T-helper 17 cell (primary cell): ENCODE measurements around the gene SH3PXD2A. TPM values are rescaled to one million over a fixed set of nuclear protein-coding genes. Genes with fewer than 3 reads are reported as not detected.

Source experiments
- ATAC-seq: fragments of 150-1000 bp; cut with Tn5 transposase; 2 replicates; pipeline ENCODE4 v1.10.0; 2021; ENCODE audit warnings: mild to moderate bottlenecking, moderate library complexity
- DNase-seq, 3 donors: peaks; one replicate each; pipeline versions ENCODE4 v3.0.0 to v3.0.0-alpha.2; 2020 to 2021
- H3K9me3 ChIP-seq: one replicate; pipeline ENCODE4 v1.7.0; 2013; ENCODE audit warnings: low read length, mild to moderate bottlenecking; ENCODE audit not compliant: control insufficient read depth, poor library complexity, severe bottlenecking
- H3K27ac Mint-ChIP-seq: one replicate; pipeline ENCODE4 v1.8.0; 2022; ENCODE audit warnings: mild to moderate bottlenecking, moderate library complexity, mixed read lengths
- H3K27me3 Mint-ChIP-seq: one replicate; pipeline ENCODE4 v1.8.0; 2022; ENCODE audit warnings: mixed read lengths
- H3K36me3 Mint-ChIP-seq: one replicate; pipeline ENCODE4 v1.8.0; 2022; ENCODE audit warnings: low read depth, mixed read lengths
- H3K4me1 Mint-ChIP-seq: one replicate; pipeline ENCODE4 v1.8.0; 2022; ENCODE audit warnings: mild to moderate bottlenecking, mixed read lengths
- H3K4me3 Mint-ChIP-seq: one replicate; pipeline ENCODE4 v1.8.0; 2022; ENCODE audit warnings: mild to moderate bottlenecking, moderate library complexity, mixed read lengths
- total RNA-seq, 4 donors: library from RNA in 2 of 4; stranded (reverse) in 2 of 4; gene quantifications; one replicate each; pipeline ENCODE4 v1.2.3 and lab custom pipeline; 2022 to 2026

SH3PXD2A gene
- total RNA-seq, 2 donors from 2014 or later: 7.2 to 10.9 TPM

- no peak for DNase-seq
- Mint-ChIP-seq H3K36me3 (peaks cover 2% of the 10 kb centered on the region), H3K4me3 (no peak overlapping the region), H3K4me1 (peaks cover 12% of the 10 kb centered on the region), H3K27ac (no peak overlapping the region), H3K27me3 (peaks cover 22% of the 10 kb centered on the region)
- no peaks in the 10 kb centered on the region for H3K9me3 ChIP-seq
- no peak for ATAC-seq
Observed at GRCh38 chr10:103839519-103839871, 15.9 kb downstream of the SH3PXD2A start.

- Mint-ChIP-seq H3K4me3 (no peak overlapping the region), H3K36me3 (peaks cover 2% of the 10 kb centered on the region), H3K27ac (no peak overlapping the region), H3K27me3 (peaks cover 22% of the 10 kb centered on the region), H3K4me1 (peaks cover 12% of the 10 kb centered on the region)
- DNase-seq: no peak
- H3K9me3 ChIP-seq: no peaks in the 10 kb centered on the region
- ATAC-seq: no peak
Observed at GRCh38 chr10:103838862-103839518, 16.4 kb downstream of the SH3PXD2A start.

GRCh38 chr10:103838070-103838395 is 17.3 kb downstream of the SH3PXD2A start:
- DNase-seq (no peak), ATAC-seq (no peak)
- no peaks in the 10 kb centered on the region for H3K9me3 ChIP-seq
- Mint-ChIP-seq H3K4me1 (peaks cover 12% of the 10 kb centered on the region), H3K27me3 (peaks cover 22% of the 10 kb centered on the region), H3K36me3 (peaks cover 2% of the 10 kb centered on the region), H3K27ac (no peak overlapping the region), H3K4me3 (no peak overlapping the region)

GRCh38 chr10:103837370-103838069 is 17.9 kb downstream of the SH3PXD2A start:
- ATAC-seq: no peak

GRCh38 chr10:103836861-103837260 is 18.5 kb downstream of the SH3PXD2A start:
- H3K9me3 ChIP-seq: no peaks in the 10 kb centered on the region
- Mint-ChIP-seq H3K27ac (peak overlapping the region; percentile 5), H3K4me3 (no peak overlapping the region), H3K27me3 (peaks cover 17% of the 10 kb centered on the region), H3K4me1 (peaks cover 12% of the 10 kb centered on the region), H3K36me3 (peaks cover 2% of the 10 kb centered on the region)
- DNase-seq (no peak), ATAC-seq (no peak)

More at GRCh38 chr10:103837370-103838069, 17.9 kb downstream of the SH3PXD2A start:
- peaks cover 19% of the 10 kb centered on the region for H3K27me3 Mint-ChIP-seq
- peaks cover 1% of the 10 kb centered on the region for H3K36me3 Mint-ChIP-seq
- H3K4me3 Mint-ChIP-seq: no peak overlapping the region
- H3K9me3 ChIP-seq: no peaks in the 10 kb centered on the region
- DNase-seq: no peak
- peaks cover 12% of the 10 kb centered on the region for H3K4me1 Mint-ChIP-seq
- H3K27ac Mint-ChIP-seq: no peak overlapping the region

- no peak for ATAC-seq
- Mint-ChIP-seq H3K4me3 (no peak overlapping the region), H3K27me3 (peaks cover 17% of the 10 kb centered on the region), H3K4me1 (peaks cover 9% of the 10 kb centered on the region), H3K27ac (peak overlapping the region; percentile 5), H3K36me3 (peaks cover 3% of the 10 kb centered on the region)
- DNase-seq: no peak
- no peaks in the 10 kb centered on the region for H3K9me3 ChIP-seq
Observed at GRCh38 chr10:103836273-103836672, 19.1 kb downstream of the SH3PXD2A start.

GRCh38 chr10:103835096-103836050 is 20.0 kb downstream of the SH3PXD2A start:
- Mint-ChIP-seq H3K36me3 (peaks cover 3% of the 10 kb centered on the region), H3K4me1 (peaks cover 11% of the 10 kb centered on the region), H3K27ac (no peak overlapping the region), H3K4me3 (no peak overlapping the region), H3K27me3 (peaks cover 22% of the 10 kb centered on the region)
- H3K9me3 ChIP-seq: no peaks in the 10 kb centered on the region
- ATAC-seq: no peak
- no peak for DNase-seq

GRCh38 chr10:103834436-103835095 is 20.8 kb downstream of the SH3PXD2A start:
- DNase-seq (no peak), ATAC-seq (no peak)
- peaks cover 11% of the 10 kb centered on the region for H3K4me1 Mint-ChIP-seq
- H3K9me3 ChIP-seq: no peaks in the 10 kb centered on the region
- H3K36me3 Mint-ChIP-seq: peaks cover 3% of the 10 kb centered on the region
- no peak overlapping the region for H3K4me3 Mint-ChIP-seq
- H3K27me3 Mint-ChIP-seq: peaks cover 30% of the 10 kb centered on the region
- H3K27ac Mint-ChIP-seq: no peak overlapping the region

GRCh38 chr10:103833731-103834365 is 21.5 kb downstream of the SH3PXD2A start:
- H3K9me3 ChIP-seq: no peaks in the 10 kb centered on the region
- peaks cover 11% of the 10 kb centered on the region for H3K4me1 Mint-ChIP-seq
- H3K27ac Mint-ChIP-seq: no peak overlapping the region
- peaks cover 3% of the 10 kb centered on the region for H3K36me3 Mint-ChIP-seq
- ATAC-seq (no peak), DNase-seq (no peak)
- H3K27me3 Mint-ChIP-seq: peaks cover 36% of the 10 kb centered on the region
- no peak overlapping the region for H3K4me3 Mint-ChIP-seq

GRCh38 chr10:103832806-103833205 is 22.6 kb downstream of the SH3PXD2A start:
- peaks cover 11% of the 10 kb centered on the region for H3K4me1 Mint-ChIP-seq
- no peak for ATAC-seq
- no peak for DNase-seq
- H3K4me3 Mint-ChIP-seq: no peak overlapping the region
- H3K9me3 ChIP-seq: no peaks in the 10 kb centered on the region
- H3K36me3 Mint-ChIP-seq: peaks cover 3% of the 10 kb centered on the region
- H3K27ac Mint-ChIP-seq: no peak overlapping the region
- peaks cover 30% of the 10 kb centered on the region for H3K27me3 Mint-ChIP-seq

DNA sequence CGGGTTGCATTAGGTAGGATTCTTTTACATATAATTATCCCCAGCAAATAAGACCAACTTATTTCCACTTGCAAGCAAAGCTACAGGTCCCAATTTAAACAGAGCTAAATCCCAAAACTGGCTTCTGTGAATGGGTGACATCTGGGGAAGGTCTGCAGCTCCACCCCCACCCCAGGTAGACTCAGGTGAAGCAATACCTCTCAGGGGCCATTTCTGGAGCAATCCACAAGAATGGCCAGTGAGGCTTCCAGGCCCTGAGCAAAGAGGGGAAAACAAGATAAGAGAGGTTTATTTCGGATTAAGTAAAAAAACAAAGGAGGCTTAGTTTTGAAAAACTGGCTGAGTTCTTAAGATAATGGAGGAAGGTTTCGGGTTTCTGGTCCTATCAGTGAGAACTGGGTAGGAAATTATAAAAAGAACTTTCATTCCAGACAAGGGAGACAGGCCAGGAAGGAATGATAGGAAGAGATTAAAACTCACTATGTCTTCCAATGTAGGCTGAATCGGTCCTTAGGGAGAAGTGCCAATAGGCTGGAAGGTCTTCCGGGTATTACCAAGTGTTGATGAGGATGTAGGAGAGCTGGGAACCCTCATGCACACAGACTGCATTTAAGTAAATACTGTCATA is 25.4 kb downstream of the SH3PXD2A start:
- no peak for DNase-seq
- H3K9me3 ChIP-seq: no peaks in the 10 kb centered on the region
- H3K4me3 Mint-ChIP-seq: no peak overlapping the region
- peaks cover 3% of the 10 kb centered on the region for H3K36me3 Mint-ChIP-seq
- no peak overlapping the region for H3K27ac Mint-ChIP-seq
- peaks cover 2% of the 10 kb centered on the region for H3K4me1 Mint-ChIP-seq
- H3K27me3 Mint-ChIP-seq: peaks cover 31% of the 10 kb centered on the region
- ATAC-seq: no peak

GRCh38 chr10:103829278-103829677 is 26.1 kb downstream of the SH3PXD2A start:
- H3K27ac Mint-ChIP-seq: no peak overlapping the region
- no peak for DNase-seq
- peaks cover 3% of the 10 kb centered on the region for H3K36me3 Mint-ChIP-seq
- H3K4me3 Mint-ChIP-seq: no peak overlapping the region
- no peak for ATAC-seq
- H3K4me1 Mint-ChIP-seq: peaks cover 6% of the 10 kb centered on the region
- H3K9me3 ChIP-seq: no peaks in the 10 kb centered on the region
- peaks cover 37% of the 10 kb centered on the region for H3K27me3 Mint-ChIP-seq
